Activated T-cell treated with anti-CD3 and anti-CD28 coated beads, Interleukin-2, amount 50 U/mL, for 24 hours (primary cell): ENCODE measurements around the gene BAD.

Source experiments
- DNase-seq: peaks from one replicate; pipeline ENCODE4 v3.0.0-alpha.2; 2020
- H3K27ac Mint-ChIP-seq: 2 replicates; pipeline ENCODE4 v1.8.0; 2020; ENCODE audit warnings: mild to moderate bottlenecking, mixed read lengths
- H3K27me3 Mint-ChIP-seq: 2 replicates; pipeline ENCODE4 v1.8.0; 2020; ENCODE audit warnings: mixed read lengths
- H3K36me3 Mint-ChIP-seq: 2 replicates; pipeline ENCODE4 v1.8.0; 2020; ENCODE audit warnings: low read depth, mixed read lengths
- H3K4me1 Mint-ChIP-seq: 2 replicates; pipeline ENCODE4 v1.8.0; 2020; ENCODE audit warnings: low read depth, mixed read lengths
- H3K4me3 Mint-ChIP-seq: 2 replicates; pipeline ENCODE4 v1.8.0; 2020; ENCODE audit warnings: mild to moderate bottlenecking, moderate library complexity, mixed read lengths
- H3K9me3 Mint-ChIP-seq: 2 replicates; pipeline ENCODE4 v1.8.0; 2020; ENCODE audit warnings: mixed read lengths

BAD gene

GRCh38 chr11:64295760-64296159, 11.3 kb upstream of the BAD start:
- Mint-ChIP-seq H3K4me1 (peaks cover 19% of the 10 kb centered on the region), H3K4me3 (no peak overlapping the region), H3K27ac (no peak overlapping the region), H3K9me3 (no peaks in the 10 kb centered on the region), H3K36me3 (no peaks in the 10 kb centered on the region), H3K27me3 (peaks cover 88% of the 10 kb centered on the region)
- DNase-seq, result no peak

GRCh38 chr11:64294774-64295173, 10.3 kb upstream of the BAD start:
- Mint-ChIP-seq H3K27me3 (peaks cover 84% of the 10 kb centered on the region), H3K4me1 (peaks cover 12% of the 10 kb centered on the region), H3K9me3 (no peaks in the 10 kb centered on the region), H3K36me3 (no peaks in the 10 kb centered on the region), H3K4me3 (no peak overlapping the region), H3K27ac (no peak overlapping the region)
- no peak for DNase-seq

- Mint-ChIP-seq H3K36me3 (no peaks in the 10 kb centered on the region), H3K27me3 (peaks cover 63% of the 10 kb centered on the region), H3K4me1 (peaks cover 7% of the 10 kb centered on the region), H3K4me3 (peak overlapping the region; percentile 47), H3K27ac (no peak overlapping the region), H3K9me3 (no peaks in the 10 kb centered on the region)
- DNase-seq, result no peak
Measured at GRCh38 chr11:64292460-64293254, 8.2 kb upstream of the BAD start.

GRCh38 chr11:64291752-64292459, 7.4 kb upstream of the BAD start:
- H3K27me3 Mint-ChIP-seq, result peaks cover 56% of the 10 kb centered on the region
- peak; percentile 46 for DNase-seq

GRCh38 chr11:64291262-64291751, 6.8 kb upstream of the BAD start, which contains the start of gene KCNK4:
KCNK4 (plus strand) TSS chr11:64291302; CDS start chr11:64293019, 1,717 bp downstream.
- H3K9me3 Mint-ChIP-seq, result no peaks in the 10 kb centered on the region
- H3K27me3 Mint-ChIP-seq, result peaks cover 50% of the 10 kb centered on the region
- H3K4me1 Mint-ChIP-seq, result peaks cover 11% of the 10 kb centered on the region
- H3K27ac Mint-ChIP-seq, result no peak within 1 kb of the TSS
- DNase-seq, result no peak
- no peaks in the 10 kb centered on the region for H3K36me3 Mint-ChIP-seq
- H3K4me3 Mint-ChIP-seq, result no peak within 1 kb of the TSS

More at GRCh38 chr11:64291752-64292459, 7.4 kb upstream of the BAD start:
- no peaks in the 10 kb centered on the region for H3K36me3 Mint-ChIP-seq
- H3K4me1 Mint-ChIP-seq, result peaks cover 5% of the 10 kb centered on the region
- H3K9me3 Mint-ChIP-seq, result no peaks in the 10 kb centered on the region
- H3K27ac Mint-ChIP-seq, result no peak overlapping the region
- peak overlapping the region; percentile 47 for H3K4me3 Mint-ChIP-seq

- H3K4me3 Mint-ChIP-seq, result no peak overlapping the region
- H3K27me3 Mint-ChIP-seq, result peaks cover 43% of the 10 kb centered on the region
- no peaks in the 10 kb centered on the region for H3K9me3 Mint-ChIP-seq
- no peak for DNase-seq
- H3K27ac Mint-ChIP-seq, result no peak overlapping the region
- no peaks in the 10 kb centered on the region for H3K36me3 Mint-ChIP-seq
- H3K4me1 Mint-ChIP-seq, result peaks cover 13% of the 10 kb centered on the region
Measured at GRCh38 chr11:64290352-64291261, 6.1 kb upstream of the BAD start.

- Mint-ChIP-seq H3K36me3 (peaks cover 3% of the 10 kb centered on the region), H3K27me3 (peaks cover 30% of the 10 kb centered on the region), H3K4me3 (no peak overlapping the region), H3K27ac (no peak overlapping the region), H3K4me1 (peaks cover 15% of the 10 kb centered on the region), H3K9me3 (no peaks in the 10 kb centered on the region)
- no peak for DNase-seq
Measured at GRCh38 chr11:64289002-64289564, 4.6 kb upstream of the BAD start.

GRCh38 chr11:64288353-64288750, 3.9 kb upstream of the BAD start:
- peaks cover 22% of the 10 kb centered on the region for H3K27me3 Mint-ChIP-seq
- DNase-seq, result no peak
- no peak overlapping the region for H3K4me3 Mint-ChIP-seq
- peaks cover 3% of the 10 kb centered on the region for H3K36me3 Mint-ChIP-seq
- no peak overlapping the region for H3K27ac Mint-ChIP-seq
- H3K4me1 Mint-ChIP-seq, result peaks cover 18% of the 10 kb centered on the region
- H3K9me3 Mint-ChIP-seq, result no peaks in the 10 kb centered on the region

GRCh38 chr11:64287676-64288352, 3.3 kb upstream of the BAD start:
- Mint-ChIP-seq H3K27ac (no peak overlapping the region), H3K27me3 (peaks cover 17% of the 10 kb centered on the region), H3K4me3 (no peak overlapping the region), H3K9me3 (no peaks in the 10 kb centered on the region), H3K4me1 (peaks cover 23% of the 10 kb centered on the region), H3K36me3 (peaks cover 6% of the 10 kb centered on the region)
- DNase-seq, result no peak

- DNase-seq, result no peak
- H3K4me3 Mint-ChIP-seq, result peak overlapping the region; percentile 75
- H3K36me3 Mint-ChIP-seq, result peaks cover 10% of the 10 kb centered on the region
- H3K27me3 Mint-ChIP-seq, result peaks cover 11% of the 10 kb centered on the region
- no peaks in the 10 kb centered on the region for H3K9me3 Mint-ChIP-seq
- H3K4me1 Mint-ChIP-seq, result peaks cover 23% of the 10 kb centered on the region
- H3K27ac Mint-ChIP-seq, result no peak overlapping the region
Measured at GRCh38 chr11:64286801-64287159, 2.3 kb upstream of the BAD start.

GRCh38 chr11:64285885-64286800, 1.7 kb upstream of the BAD start:
- DNase-seq, result peak; percentile 43
- Mint-ChIP-seq H3K9me3 (no peaks in the 10 kb centered on the region), H3K4me1 (peaks cover 23% of the 10 kb centered on the region), H3K4me3 (peak overlapping the region; percentile 75), H3K27ac (peak overlapping the region; percentile 78), H3K27me3 (peaks cover 10% of the 10 kb centered on the region), H3K36me3 (peaks cover 17% of the 10 kb centered on the region)

- no peaks in the 10 kb centered on the region for H3K9me3 Mint-ChIP-seq
- DNase-seq, result peak; percentile 99
- H3K4me1 Mint-ChIP-seq, result peaks cover 20% of the 10 kb centered on the region
- peak within 1 kb of the TSS; percentile 84 for H3K4me3 Mint-ChIP-seq
- peaks cover under 1% of the 10 kb centered on the region for H3K27me3 Mint-ChIP-seq
- peaks cover 18% of the 10 kb centered on the region for H3K36me3 Mint-ChIP-seq
- H3K27ac Mint-ChIP-seq, result peak within 1 kb of the TSS; percentile 98
Measured at GRCh38 chr11:64284962-64285884, 758 bp upstream of the BAD start, which contains the start of gene GPR137. GPR137 (plus strand) TSS chr11:64285848; CDS start chr11:64286525, 677 bp downstream.
